Measurements from ENCODE around the gene ABL1. TPM values are rescaled to one million over a fixed set of nuclear protein-coding genes. Genes with fewer than 3 reads are reported as not detected.
A peak's percentile ranks its signal among the peaks of the same experiment; 100 is the strongest.

The ABL1 gene
- total RNA-seq, 1 experiment from 2014 or later, result 83.6 TPM

- Histone ChIP-seq H3K23me2 (ENCODE audit: insufficient read length, low read depth, low read length, poor library complexity, severe bottlenecking) (no peaks in the 10 kb centered on the region), H2BK20ac (ENCODE audit: low read depth, low read length, poor library complexity, severe bottlenecking) (no peak overlapping the region), H3K56ac (ENCODE audit: insufficient read length, low read depth, low read length) (no peak overlapping the region), H2BK12ac (ENCODE audit: insufficient read length, low read depth, low read length) (no peak overlapping the region), H2BK5ac (ENCODE audit: insufficient read length, low read length) (no peak overlapping the region), H4K8ac (replicated peaks; ENCODE audit: insufficient read length, low read depth, low read length) (no peak overlapping the region), H4K20me1 (ENCODE audit: control insufficient read depth, insufficient read depth, insufficient read length) (no peaks in the 10 kb centered on the region), H3K14ac (ENCODE audit: insufficient read depth, low read length) (no peak overlapping the region), H2AK5ac (ENCODE audit: insufficient read length, low read length) (no peak overlapping the region), H4K5ac (ENCODE audit: insufficient read length, low read depth, low read length) (no peak overlapping the region), H3K4me1 (ENCODE audit: insufficient read depth, low read length) (no peaks in the 10 kb centered on the region; the same call in 1 of the 2 replicates), H2BK15ac (ENCODE audit: low read depth, low read length) (no peak overlapping the region), H3K23ac (ENCODE audit: insufficient read length, low read depth, low read length) (no peak overlapping the region), H3K18ac (ENCODE audit: insufficient read length, low read depth, low read length) (no peak overlapping the region), H2BK120ac (ENCODE audit: low read depth, low read length, poor library complexity, severe bottlenecking) (no peak overlapping the region), H2AFZ (ENCODE audit: low read length) (no peak overlapping the region), H3K9ac (ENCODE audit: extremely low read depth, insufficient read length, low read length) (no peak overlapping the region), H3T11ph (ENCODE audit: low read length) (no peak overlapping the region), H3K79me1 (ENCODE audit: insufficient read depth, low read depth, low read length, poor library complexity, severe bottlenecking) (no peaks in the 10 kb centered on the region), H3K9me3 (ENCODE audit: control insufficient read depth, low read depth, low read length) (no peaks in the 10 kb centered on the region), H3K27me3 (ENCODE audit: insufficient read depth, low read length) (no peaks in the 10 kb centered on the region), H3K4ac (ENCODE audit: low read depth, low read length) (no peak overlapping the region), H3K4me2 (ENCODE audit: insufficient read depth, insufficient read length, low read length) (no peak overlapping the region), H4K91ac (ENCODE audit: insufficient read length, low read depth, low read length) (no peak overlapping the region), H3K79me2 (ENCODE audit: insufficient read depth, low read length) (no peaks in the 10 kb centered on the region; the same call in 1 of the 2 replicates), H3K27ac (ENCODE audit: insufficient read length, low read depth, low read length) (no peak overlapping the region)
- Mint-ChIP-seq H3K9me3 (peaks cover 2 to 7% of the 10 kb centered on the region in 2 experiments; a peak in 3 of 5 replicates), H3K36me3 (ENCODE audit: insufficient read depth in 1 of 3, low read depth in 3 of 3) (peaks cover 0 to 9% (median 9%) of the 10 kb centered on the region in 3 experiments; a peak in 3 of 7 replicates), H3K27me3 (ENCODE audit: low read depth) (no peaks in the 10 kb centered on the region), H3K4me1 (peaks cover 20 to 23% of the 10 kb centered on the region in 2 experiments), H3K27ac (peak overlapping the region in 1 of 3 experiments; percentile 94; a peak in 2 of 7 replicates), H3K4me3 (no peak overlapping the region)
- DNase-seq, result no peak
- no CpG with 5 or more reads among the region's 1 CpG for WGBS (ENCODE audit: extremely low coverage, insufficient read length, low lambda C conversion rate)
- no peak for TF ChIP-seq CTCF (conservative IDR thresholded peaks at IDR 0.05)
These were observed 29.3 kb upstream of the ABL1 start for GRCh38 chr9:130805510-130806326.
